ENCODE results near the gene C6orf120.

- TF ChIP-seq CTCF (IDR thresholded peaks at IDR 0.05; ENCODE audit: low read length) (no peak), EZH2 (optimal IDR thresholded peaks at IDR 0.05; ENCODE audit: low read depth, low read length) (no peak), EZH2phosphoT487 (IDR thresholded peaks at IDR 0.05; ENCODE audit: low read length) (no peak)
These were observed 43.5 kb downstream of the C6orf120 start for GRCh38 chr6:169745405-169745804.

All from MM.1S (cell line).